GM18868 (cell line): ENCODE results near the gene ODAD3.

ENCODE experiments used
- ATAC-seq: cut with Tn5 transposase; IDR thresholded peaks from one replicate; pipeline ENCODE4 v1.9.1; 2021; ENCODE audit warnings: mild to moderate bottlenecking, moderate library complexity; ENCODE audit not compliant: unreplicated experiment

ODAD3 gene

DNA sequence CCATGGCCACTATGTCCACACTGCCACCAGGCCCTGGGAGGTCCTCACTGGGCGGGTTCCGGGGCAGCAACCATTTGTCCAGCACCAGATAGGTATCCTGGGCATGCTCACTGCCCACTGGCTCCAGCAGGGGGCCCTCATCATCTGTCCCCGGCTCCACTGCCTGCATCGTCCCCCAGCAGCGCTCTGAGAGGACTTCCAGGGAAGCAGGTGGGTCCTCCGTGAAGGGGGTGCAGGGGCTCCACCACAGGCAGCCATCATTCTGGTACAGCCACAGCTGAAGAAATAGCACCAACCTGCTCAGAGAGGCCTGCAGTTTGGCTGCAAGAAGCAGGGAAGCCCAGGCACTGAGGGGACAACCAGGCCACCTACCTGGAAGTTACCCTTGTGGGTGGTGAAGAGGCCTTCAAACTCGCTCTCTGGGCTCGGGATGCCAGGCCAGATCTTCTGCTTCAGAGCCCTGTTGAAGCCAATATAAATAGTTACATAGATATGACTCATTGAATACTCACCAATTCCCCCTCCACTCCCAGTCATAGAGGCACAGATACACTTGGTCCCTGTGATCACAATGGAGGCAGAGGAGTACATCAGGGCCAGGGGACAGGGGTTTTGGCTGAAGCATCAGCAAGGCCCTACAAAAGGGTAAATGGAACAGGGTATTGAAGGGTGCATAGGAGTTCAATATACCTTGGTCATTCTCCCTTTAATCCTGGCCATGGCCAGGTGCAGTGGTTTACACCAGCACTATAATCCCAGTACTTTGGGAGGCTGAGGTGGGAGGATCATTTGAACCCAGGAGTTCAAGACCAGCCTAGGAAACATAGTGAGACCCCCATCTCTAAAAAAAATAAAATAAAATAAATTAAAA lies 56.4 kb downstream of the ODAD3 start:
- ATAC-seq = no peak

DNA sequence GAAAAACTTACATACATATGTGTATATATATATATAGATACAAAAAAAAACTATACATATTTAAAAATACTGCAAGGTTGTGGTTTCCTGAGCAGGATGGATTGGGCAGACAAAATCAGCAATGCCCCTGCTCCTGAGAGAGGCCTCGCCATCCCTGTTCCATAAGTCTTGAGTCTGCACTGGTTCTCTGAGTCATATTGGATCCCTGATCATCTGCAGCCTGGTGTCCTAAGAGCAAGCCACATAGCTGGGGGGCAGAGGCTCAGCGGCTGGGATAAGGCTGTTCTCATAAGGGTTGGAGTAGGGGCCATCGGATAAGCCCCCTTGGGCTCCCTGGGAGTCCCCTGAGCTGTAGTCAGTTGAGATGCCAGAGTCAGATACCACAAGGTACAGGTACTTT lies 57.2 kb downstream of the ODAD3 start:
- ATAC-seq = no peak

DNA sequence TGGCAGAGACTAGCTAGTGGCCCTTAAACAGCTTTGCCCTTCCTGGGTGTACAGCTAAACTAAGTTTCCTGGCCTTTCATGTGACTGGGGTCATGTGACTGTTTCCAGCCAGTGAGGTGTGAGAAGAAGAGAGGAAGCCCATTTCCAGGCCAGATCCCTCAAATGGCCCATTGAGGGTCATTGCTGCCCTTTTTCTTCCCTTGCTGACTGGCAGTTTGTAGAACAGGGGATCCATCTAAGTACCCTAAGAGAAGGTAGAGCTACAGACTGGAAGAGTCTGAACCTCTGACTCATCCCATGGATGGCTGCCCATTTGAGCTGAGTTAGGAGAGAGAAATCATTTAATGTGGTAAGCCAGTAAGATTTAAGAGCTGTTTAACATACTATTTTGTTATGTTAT lies 57.7 kb downstream of the ODAD3 start:
- ATAC-seq = no peak

DNA sequence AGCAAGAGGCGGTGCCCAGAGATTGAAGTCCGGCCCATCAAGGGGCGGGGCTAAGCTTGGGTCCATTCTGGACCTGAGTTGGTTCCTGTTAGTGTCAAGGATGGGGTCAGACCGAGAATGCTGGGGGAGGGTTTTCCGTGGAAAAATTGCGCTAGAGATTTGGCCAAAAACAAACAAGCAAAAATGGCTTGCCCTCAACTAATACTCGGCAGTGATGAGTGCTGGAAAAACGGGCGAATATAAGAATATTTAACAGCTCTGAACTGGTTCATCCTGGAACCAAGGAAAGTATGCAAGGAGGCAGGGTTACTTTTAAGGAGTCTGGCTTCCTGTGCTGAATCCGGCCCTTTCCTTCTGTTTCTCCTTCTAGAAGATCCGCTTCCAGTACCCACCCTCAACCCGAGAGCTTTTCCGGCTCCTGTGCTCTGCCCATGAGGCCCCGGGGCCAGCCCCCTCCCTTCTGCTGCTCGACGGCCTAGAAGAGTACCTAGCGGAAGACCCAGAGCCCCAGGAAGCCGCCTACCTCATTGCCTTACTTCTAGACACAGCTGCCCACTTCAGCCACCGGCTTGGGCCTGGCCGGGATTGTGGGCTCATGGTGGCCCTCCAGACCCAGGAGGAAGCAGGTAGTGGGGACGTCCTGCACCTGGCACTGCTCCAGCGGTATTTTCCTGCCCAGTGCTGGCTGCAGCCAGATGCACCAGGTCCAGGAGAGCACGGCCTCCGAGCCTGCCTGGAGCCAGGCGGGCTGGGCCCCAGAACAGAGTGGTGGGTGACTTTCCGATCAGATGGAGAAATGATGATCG lies 59.6 kb downstream of the ODAD3 start:
- no peak for ATAC-seq

DNA sequence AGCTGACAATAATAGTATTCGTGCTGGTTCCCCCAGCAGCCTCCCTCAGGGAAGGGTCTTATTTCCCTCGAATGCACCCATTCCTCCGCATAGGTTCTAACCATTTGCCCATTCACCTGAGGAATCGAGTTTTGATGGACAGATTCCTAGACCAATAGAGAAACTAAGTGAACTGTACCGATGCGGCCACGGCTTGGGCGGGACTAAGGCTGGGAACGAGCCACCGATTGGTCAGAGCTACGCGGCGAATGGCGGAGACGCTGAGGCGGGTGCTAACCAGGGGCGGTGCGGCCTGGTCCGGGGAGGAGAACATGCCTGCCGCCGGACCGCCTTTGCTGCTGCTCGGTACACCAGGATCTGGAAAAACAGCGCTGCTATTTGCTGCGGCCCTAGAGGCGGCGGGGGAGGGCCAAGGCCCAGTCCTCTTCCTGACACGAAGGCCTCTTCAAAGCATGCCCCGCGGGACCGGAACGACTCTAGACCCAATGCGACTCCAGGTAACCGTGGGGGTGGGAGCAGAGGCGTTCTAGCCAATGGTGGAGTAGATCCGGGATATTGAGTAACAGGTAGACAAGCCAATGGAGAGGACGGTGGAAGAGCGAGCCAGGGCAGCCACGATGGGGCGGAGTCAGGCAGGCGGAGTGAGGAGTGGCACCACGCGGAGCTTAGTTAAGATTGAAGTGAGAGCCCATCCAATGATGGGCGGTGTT lies 60.3 kb downstream of the ODAD3 start, which contains the start of gene SWSAP1:
TSS of gene SWSAP1 (plus strand) at position 234 of the 710 bp plus-strand sequence. CDS start at position 249, 15 bp downstream.
- ATAC-seq = peak; percentile 84

DNA sequence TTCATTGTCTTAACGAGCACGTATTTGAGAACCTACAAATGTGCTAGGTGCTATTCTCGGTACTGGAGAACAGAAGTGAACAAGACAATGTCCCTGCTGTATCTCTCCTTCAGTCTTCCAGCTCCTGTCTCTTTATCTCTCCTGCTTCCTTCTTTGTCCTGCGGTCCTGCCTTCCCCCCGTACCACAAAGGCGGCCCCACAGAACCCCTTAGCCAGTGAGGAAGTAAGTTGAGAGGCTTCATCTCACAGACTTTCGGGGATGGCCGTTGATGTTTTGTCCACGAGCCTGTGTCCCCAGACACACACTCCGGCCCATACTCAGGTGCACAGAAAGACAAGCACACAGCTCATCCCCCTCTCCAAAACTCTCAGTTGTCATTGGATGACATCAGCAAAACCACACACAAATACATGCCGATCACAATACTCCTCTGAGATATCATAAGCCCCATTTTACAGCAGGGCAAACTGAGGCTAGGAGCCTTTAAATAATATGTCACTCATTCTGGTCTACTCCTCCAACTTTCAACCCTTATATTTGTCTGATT lies 61.0 kb downstream of the ODAD3 start:
- ATAC-seq = no peak

DNA sequence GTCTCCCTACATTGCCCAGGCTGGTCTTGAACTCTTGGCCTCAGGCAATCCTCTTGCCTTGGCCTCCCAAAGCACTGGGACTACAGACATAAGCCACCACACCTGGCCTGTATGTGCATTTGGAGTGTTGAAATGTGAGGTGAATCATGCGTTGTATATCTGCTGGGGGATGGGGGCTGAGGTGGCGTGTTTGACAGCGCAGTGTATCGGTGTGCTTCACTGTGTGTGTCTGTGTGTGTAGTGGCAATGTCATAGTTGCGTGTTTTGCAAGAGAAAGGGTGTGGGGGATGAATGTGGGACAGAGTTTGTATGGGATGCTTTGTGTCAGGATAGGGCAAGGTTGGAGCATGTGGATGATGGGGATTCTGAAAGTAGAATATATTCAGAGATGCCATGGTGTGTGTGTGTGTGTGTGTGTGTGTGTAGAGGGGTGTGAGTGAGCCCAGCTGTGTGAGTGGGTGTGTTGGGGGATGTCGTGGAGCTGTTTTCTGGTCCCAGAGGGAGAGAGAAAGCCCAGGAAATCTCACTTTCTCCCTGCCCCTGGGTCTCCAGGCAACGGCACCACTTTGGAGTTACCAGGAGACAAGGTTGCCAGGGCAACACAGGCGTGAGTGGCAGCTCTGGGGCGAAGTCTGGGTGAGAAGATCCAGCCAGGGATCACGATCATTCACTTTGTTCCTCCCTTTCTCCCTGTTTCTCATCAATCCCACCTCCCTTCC lies 61.6 kb downstream of the ODAD3 start:
- ATAC-seq = no peak

DNA sequence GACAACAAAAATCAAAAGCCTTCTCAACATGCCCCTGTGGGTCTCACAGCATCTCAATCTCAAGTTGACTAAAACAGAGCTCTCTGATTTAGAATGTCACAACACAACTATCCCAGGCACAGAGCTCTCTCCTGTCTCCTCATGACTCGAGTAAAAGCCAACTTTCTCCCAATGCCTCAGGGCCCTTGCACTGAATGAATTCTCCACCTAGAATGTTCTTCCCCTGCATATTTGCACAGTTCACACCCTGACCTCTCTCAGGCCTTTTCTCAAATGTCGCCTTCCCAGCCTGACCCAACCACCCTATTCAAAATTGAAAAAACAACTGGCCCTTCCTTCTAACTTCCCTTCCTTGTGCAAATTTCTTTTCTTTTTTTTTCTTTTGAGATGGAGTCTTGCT lies 64.2 kb downstream of the ODAD3 start:
- ATAC-seq = no peak
